Testis (tissue), 2 donors: ENCODE measurements around the gene MANBA.
"Not testable (repeated sequence)": the region's sequence is repeated elsewhere in the genome, so short reads cannot be mapped to it uniquely, and the experiment has no call there.

Experiments used
- CTCF ChIP-seq, 3 experiments: fragments of 450-650 bp in 2 of 3; fragments of 200-600 bp in 1 of 3; sonication (generic) in 1 of 3; IDR thresholded peaks; one replicate each; pipeline ENCODE4 v1.5.1; 2016 to 2019; ENCODE audit warnings: antibody characterized with exemption in 3 of 3, mild to moderate bottlenecking in 2 of 3, moderate library complexity in 1 of 3
- POLR2A ChIP-seq: fragments of 450-650 bp; IDR thresholded peaks from one replicate; pipeline ENCODE4 v1.6.1; 2017; ENCODE audit warnings: antibody characterized with exemption, mild to moderate bottlenecking, moderate library complexity

GRCh38 chr4:102729486-102729885 lies 31.3 kb downstream of the MANBA start:
- not testable (repeated sequence) for TF ChIP-seq CTCF (IDR thresholded peaks at IDR 0.05); POLR2A
